HUES48 (cell line): ENCODE results near the gene COG8.
"Not testable (repeated sequence)": the region's sequence is repeated elsewhere in the genome, so short reads cannot be mapped to it uniquely, and the experiment has no call there.

Source experiments
- H3K27ac ChIP-seq: one replicate; pipeline ENCODE4 v1.7.0; 2013; ENCODE audit warnings: low read depth, low read length, inconsistent platforms
- H3K27me3 ChIP-seq: 2 replicates; pipeline ENCODE4 v1.6.1; 2013; ENCODE audit warnings: mild to moderate bottlenecking, low read length; ENCODE audit not compliant: control insufficient read depth, insufficient read depth
- H3K36me3 ChIP-seq: 2 replicates; pipeline ENCODE4 v1.6.1; 2013; ENCODE audit warnings: low read length; ENCODE audit not compliant: control insufficient read depth, insufficient read depth
- H3K4me1 ChIP-seq: 2 replicates; pipeline ENCODE4 v1.6.1; 2013; ENCODE audit warnings: mild to moderate bottlenecking, low read length; ENCODE audit not compliant: control insufficient read depth, insufficient read depth
- H3K4me3 ChIP-seq: 2 replicates; pipeline ENCODE4 v1.5.1; 2013; ENCODE audit warnings: mild to moderate bottlenecking, low read depth, low read length
- H3K9ac ChIP-seq: 2 replicates; pipeline ENCODE4 v1.6.1; 2013; ENCODE audit warnings: mild to moderate bottlenecking, low read depth, low read length, moderate library complexity
- H3K9me3 ChIP-seq: 2 replicates; pipeline ENCODE4 v1.6.1; 2013; ENCODE audit warnings: low read length; ENCODE audit not compliant: control insufficient read depth, insufficient read depth

Gene COG8

GRCh38 chr16:69368866-69369265 is 29.5 kb upstream of the COG8 start:
- Histone ChIP-seq H3K4me1 (no peaks in the 10 kb centered on the region), H3K27ac (no peak overlapping the region), H3K9ac (no peak overlapping the region), H3K36me3 (peaks cover 75% of the 10 kb centered on the region), H3K27me3 (no peaks in the 10 kb centered on the region), H3K4me3 (no peak overlapping the region), H3K9me3 (no peaks in the 10 kb centered on the region)

DNA sequence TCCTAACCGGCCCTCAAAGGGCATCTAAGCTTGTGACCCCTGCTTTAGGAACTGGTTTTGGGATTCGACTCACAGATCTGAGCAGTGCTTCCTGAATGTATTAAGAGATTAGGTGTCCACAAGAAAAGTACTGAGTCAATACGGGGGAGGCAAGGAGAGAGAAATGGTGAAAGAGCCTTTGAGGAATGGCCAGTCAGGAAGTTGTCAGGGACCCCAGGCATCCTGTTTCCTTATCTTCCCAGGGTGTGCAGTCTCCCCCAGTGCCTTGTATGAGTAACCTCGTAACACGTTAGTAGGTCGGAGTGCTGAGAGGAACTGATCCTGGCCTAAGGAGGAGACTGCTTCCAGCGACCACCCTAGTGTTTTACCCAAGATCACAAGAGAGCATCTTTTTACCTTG is 28.6 kb upstream of the COG8 start:
- Histone ChIP-seq H3K4me3 (no peak overlapping the region), H3K27ac (no peak overlapping the region), H3K36me3 (peaks cover 75% of the 10 kb centered on the region), H3K4me1 (no peaks in the 10 kb centered on the region), H3K9me3 (no peaks in the 10 kb centered on the region), H3K9ac (no peak overlapping the region), H3K27me3 (no peaks in the 10 kb centered on the region)

DNA sequence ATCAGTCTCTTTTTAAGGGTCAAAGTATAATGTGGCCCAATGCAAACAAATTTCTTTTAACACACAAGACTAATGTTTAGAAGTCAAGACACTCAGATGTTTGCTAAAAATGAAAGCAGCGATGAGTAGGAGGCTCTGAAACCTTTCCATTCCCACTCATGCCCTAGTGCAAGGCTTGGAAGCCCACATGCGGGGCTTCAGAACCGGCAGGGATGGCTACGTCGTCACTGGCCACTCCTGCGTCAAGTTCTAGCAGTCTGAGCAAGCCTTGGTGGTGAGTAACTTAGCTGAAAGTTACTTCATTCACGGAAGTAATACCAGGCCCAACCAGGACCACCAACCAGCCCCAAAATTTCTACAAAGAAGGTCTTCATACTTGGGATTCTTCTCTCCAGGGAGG is 27.1 kb upstream of the COG8 start:
- H3K4me1 ChIP-seq: no peaks in the 10 kb centered on the region
- no peaks in the 10 kb centered on the region for H3K9me3 ChIP-seq
- H3K27ac ChIP-seq: no peak overlapping the region
- H3K9ac ChIP-seq: no peak overlapping the region
- H3K4me3 ChIP-seq: no peak overlapping the region
- H3K36me3 ChIP-seq: peaks cover 61% of the 10 kb centered on the region
- no peaks in the 10 kb centered on the region for H3K27me3 ChIP-seq

- peaks cover 55% of the 10 kb centered on the region for H3K36me3 ChIP-seq
- no peak overlapping the region for H3K27ac ChIP-seq
- no peak overlapping the region for H3K9ac ChIP-seq
- H3K4me1 ChIP-seq: no peaks in the 10 kb centered on the region
- H3K9me3 ChIP-seq: no peaks in the 10 kb centered on the region
- no peaks in the 10 kb centered on the region for H3K27me3 ChIP-seq
- no peak overlapping the region for H3K4me3 ChIP-seq
Measured at GRCh38 chr16:69365901-69366300, 26.5 kb upstream of the COG8 start.

- H3K9ac ChIP-seq: no peak overlapping the region
- H3K27ac ChIP-seq: no peak overlapping the region
- peaks cover 40% of the 10 kb centered on the region for H3K36me3 ChIP-seq
- H3K4me3 ChIP-seq: no peak overlapping the region
- no peaks in the 10 kb centered on the region for H3K9me3 ChIP-seq
- no peaks in the 10 kb centered on the region for H3K27me3 ChIP-seq
- no peaks in the 10 kb centered on the region for H3K4me1 ChIP-seq
Measured at GRCh38 chr16:69364088-69364487, 24.7 kb upstream of the COG8 start.

- Histone ChIP-seq H3K9me3 (no peaks in the 10 kb centered on the region), H3K27ac (no peak overlapping the region), H3K9ac (no peak overlapping the region), H3K27me3 (no peaks in the 10 kb centered on the region), H3K4me3 (no peak overlapping the region), H3K4me1 (no peaks in the 10 kb centered on the region), H3K36me3 (peaks cover 32% of the 10 kb centered on the region)
Measured at GRCh38 chr16:69363281-69363717, 23.9 kb upstream of the COG8 start.

GRCh38 chr16:69360070-69360469 is 20.7 kb upstream of the COG8 start:
- H3K9me3 ChIP-seq, H3K9ac ChIP-seq, H3K4me1 ChIP-seq, H3K4me3 ChIP-seq, H3K27me3 ChIP-seq, H3K27ac ChIP-seq, H3K36me3 ChIP-seq: not testable (repeated sequence)

DNA sequence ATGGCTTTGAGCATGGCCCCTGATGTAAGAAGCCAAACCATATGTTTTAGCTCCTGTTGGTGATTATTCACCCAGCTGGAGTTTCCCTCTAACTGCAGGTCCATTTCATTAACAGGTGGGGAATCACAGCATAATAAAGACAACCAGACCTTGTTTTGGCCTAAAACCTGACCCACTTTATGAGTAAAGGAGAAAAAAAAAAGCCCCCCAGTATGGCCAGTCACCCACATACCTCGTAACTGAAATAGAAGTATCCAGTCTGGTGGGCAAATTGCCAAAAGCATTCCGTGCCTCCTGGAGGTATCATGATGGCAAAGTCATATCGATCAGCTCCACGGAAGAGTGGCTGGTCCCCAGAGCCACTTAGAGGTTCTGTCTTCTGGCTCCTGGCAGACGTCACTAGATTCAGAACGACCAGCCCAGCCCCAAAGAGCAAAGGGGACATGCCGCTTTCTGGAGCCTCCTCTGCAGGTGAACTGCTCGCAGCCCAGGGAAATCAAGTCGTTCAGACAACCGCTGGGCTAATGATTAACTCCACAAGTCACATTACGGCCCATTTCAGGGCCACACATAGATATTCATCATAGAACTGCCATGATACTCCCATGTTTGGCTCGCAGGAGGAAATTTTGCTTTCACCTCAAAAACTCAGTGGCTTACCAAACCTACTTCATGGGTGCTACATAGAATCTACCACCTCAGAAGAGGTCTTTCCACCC is 12.1 kb upstream of the COG8 start, which contains the start of gene TMED6:
Gene TMED6 (minus strand): TSS at position 478 of the 719 bp plus-strand sequence. CDS start 33 bp downstream, at position 445.
- Histone ChIP-seq H3K27ac (no peak within 1 kb of the TSS), H3K9ac (no peak within 1 kb of the TSS), H3K36me3 (no peaks in the 10 kb centered on the region)

GRCh38 chr16:69350536-69351133 is 11.3 kb upstream of the COG8 start:
- Histone ChIP-seq H3K4me3 (no peak overlapping the region), H3K9me3 (no peaks in the 10 kb centered on the region), H3K36me3 (no peaks in the 10 kb centered on the region), H3K9ac (no peak overlapping the region), H3K27me3 (no peaks in the 10 kb centered on the region), H3K27ac (no peak overlapping the region), H3K4me1 (no peaks in the 10 kb centered on the region)

More for the DNA sequence above, 12.1 kb upstream of the COG8 start, which contains the start of gene TMED6:
- Histone ChIP-seq H3K27me3 (no peaks in the 10 kb centered on the region), H3K4me1 (no peaks in the 10 kb centered on the region), H3K4me3 (no peak within 1 kb of the TSS), H3K9me3 (no peaks in the 10 kb centered on the region)

GRCh38 chr16:69349536-69349935 is 10.2 kb upstream of the COG8 start:
- Histone ChIP-seq H3K36me3 (no peaks in the 10 kb centered on the region), H3K9ac (no peak overlapping the region), H3K9me3 (no peaks in the 10 kb centered on the region), H3K27me3 (no peaks in the 10 kb centered on the region), H3K27ac (no peak overlapping the region), H3K4me1 (no peaks in the 10 kb centered on the region), H3K4me3 (no peak overlapping the region)

DNA sequence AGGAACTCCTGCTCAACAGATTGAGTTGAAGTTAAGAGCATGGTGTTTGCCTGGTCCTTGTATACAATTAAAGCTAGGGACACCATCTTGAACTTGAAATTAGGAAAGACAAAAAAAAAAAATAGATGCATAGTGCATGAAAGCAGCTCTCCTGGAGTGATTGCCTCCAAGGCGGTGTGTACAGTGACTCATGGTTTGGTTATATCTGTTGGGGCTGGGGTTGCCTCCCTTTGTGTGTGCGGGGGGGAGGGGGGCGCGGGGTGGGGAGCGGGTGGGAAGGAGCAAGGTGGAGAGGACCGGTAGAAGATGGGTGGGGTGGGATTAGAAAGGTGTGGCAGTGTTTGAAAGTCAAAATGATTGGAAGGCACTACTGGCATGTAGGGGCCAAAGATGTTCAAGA is 8.9 kb upstream of the COG8 start:
- Histone ChIP-seq H3K9ac (no peak overlapping the region), H3K4me1 (no peaks in the 10 kb centered on the region), H3K4me3 (no peak overlapping the region), H3K9me3 (no peaks in the 10 kb centered on the region), H3K27ac (no peak overlapping the region), H3K36me3 (peaks cover 10% of the 10 kb centered on the region), H3K27me3 (no peaks in the 10 kb centered on the region)
